Gastroesophageal sphincter (tissue), 3 donors: ENCODE data around the gene DEDD.

ENCODE experiments used
- CTCF ChIP-seq, 4 experiments: fragments of 200-600 bp in 2 of 4; fragments of 450-650 bp in 2 of 4; sonication (generic) in 1 of 4; IDR thresholded peaks; one replicate each; pipeline ENCODE4 v1.5.1; 2017 to 2019; ENCODE audit warnings: antibody characterized with exemption in 4 of 4, mild to moderate bottlenecking in 2 of 4, moderate library complexity in 2 of 4
- POLR2A ChIP-seq, 2 donors: fragments of 450-650 bp; IDR thresholded peaks; one replicate each; pipeline ENCODE4 v1.6.1; 2017; ENCODE audit warnings: antibody characterized with exemption in 2 of 2, mild to moderate bottlenecking in 2 of 2, moderate library complexity in 1 of 2

GRCh38 chr1:161121042-161121650 lies 11.3 kb downstream of the DEDD start:
- TF ChIP-seq CTCF (IDR thresholded peaks at IDR 0.05) (no peak), POLR2A (IDR thresholded peaks at IDR 0.05) (no peak)
